Hepatocyte (in vitro differentiated cells): ENCODE data around the gene CENPP. TPM values are rescaled to one million over a fixed set of nuclear protein-coding genes. Genes with fewer than 3 reads are reported as not detected.

Experiments used
- DNase-seq: peaks from one replicate; pipeline ENCODE4 v3.0.0-alpha.2; 2016; ENCODE audit warnings: low spot score
- H2AFZ ChIP-seq: fragments of 200-600 bp; sonication (generic); 2 replicates; pipeline ENCODE4 v1.6.0; 2016; ENCODE audit warnings: antibody characterized with exemption, mild to moderate bottlenecking
- H3K27ac ChIP-seq: fragments of 200-600 bp; sonication (generic); 2 replicates; pipeline ENCODE4 v1.5.1; 2016; ENCODE audit warnings: mild to moderate bottlenecking
- H3K27me3 ChIP-seq: fragments of 200-600 bp; sonication (generic); 2 replicates; pipeline ENCODE4 v1.6.1; 2016
- H3K36me3 ChIP-seq: fragments of 200-600 bp; sonication (generic); replicated peaks from 2 replicates; pipeline ENCODE4 v1.5.1; 2016; ENCODE audit warnings: low read depth; ENCODE audit not compliant: insufficient read depth
- H3K4me1 ChIP-seq: fragments of 200-600 bp; sonication (generic); 2 replicates; pipeline ENCODE4 v1.5.1; 2016; ENCODE audit warnings: mild to moderate bottlenecking, moderate library complexity; ENCODE audit not compliant: insufficient read depth
- H3K4me2 ChIP-seq: fragments of 200-600 bp; sonication (generic); 2 replicates; pipeline ENCODE4 v1.6.0; 2016
- H3K4me3 ChIP-seq: fragments of 200-600 bp; sonication (generic); 2 replicates; pipeline ENCODE4 v1.5.1; 2016; ENCODE audit warnings: mild to moderate bottlenecking
- H3K79me2 ChIP-seq: fragments of 200-600 bp; sonication (generic); 2 replicates; pipeline ENCODE4 v1.6.0; 2017; ENCODE audit warnings: mild to moderate bottlenecking
- H3K9me2 ChIP-seq: fragments of 200-600 bp; sonication (generic); replicated peaks from 2 replicates; pipeline ENCODE4 v1.6.0; 2017; ENCODE audit warnings: mild to moderate bottlenecking; ENCODE audit not compliant: insufficient read depth
- H3K9me3 ChIP-seq: fragments of 200-600 bp; sonication (generic); 2 replicates; pipeline ENCODE4 v1.5.1; 2016; ENCODE audit warnings: low read depth, mild to moderate bottlenecking
- H4K20me1 ChIP-seq: fragments of 200-600 bp; sonication (generic); 2 replicates; pipeline ENCODE4 v1.6.0; 2016; ENCODE audit warnings: mild to moderate bottlenecking; ENCODE audit not compliant: insufficient read depth, poor library complexity, severe bottlenecking
- EZH2 ChIP-seq: fragments of 200-600 bp; sonication (generic); IDR thresholded peaks from 2 replicates; pipeline ENCODE4 v1.6.1; 2016; ENCODE audit warnings: antibody characterized with exemption, mild to moderate bottlenecking, borderline replicate concordance
- EZH2phosphoT487 ChIP-seq: fragments of 200-600 bp; sonication (generic); IDR thresholded peaks from one replicate; pipeline ENCODE4 v1.6.1; 2018; ENCODE audit warnings: antibody characterized with exemption, mild to moderate bottlenecking, low read depth, moderate library complexity; ENCODE audit not compliant: unreplicated experiment, severe bottlenecking
- WGBS: methylation state at CpG from one replicate; pipeline ENCODE4 v1.1.6; 2016; ENCODE audit warnings: low lambda C conversion rate; ENCODE audit errors: missing lambda C conversion rate; 5-methylcytosine and 5-hydroxymethylcytosine counted together
- polyA plus RNA-seq: library from polyadenylated mRNA; unstranded; fragments of >200 nt; fragmentation: Nextera tagmentation; extraction: Ambion mirVana; gene quantifications from 2 replicates; pipeline ENCODE4 v1.2.1, GENCODE V29; 2016
- total RNA-seq: library from RNA; depleted of rRNA; stranded (reverse); fragments of >200 nt; gene quantifications from 2 replicates; pipeline ENCODE4 v1.2.3, GENCODE V29; 2014
- TF ChIP-seq, protein P1 (sequence below): fragments of 200-600 bp; sonication (generic); IDR thresholded peaks from 2 replicates; pipeline ENCODE4 v1.5.1; 2016; ENCODE audit warnings: antibody characterized with exemption, mild to moderate bottlenecking; ENCODE audit not compliant: poor library complexity

The CENPP gene
- total and polyA plus RNA-seq, 2 experiments from 2014 or later = 5.1 to 5.9 TPM

DNA sequence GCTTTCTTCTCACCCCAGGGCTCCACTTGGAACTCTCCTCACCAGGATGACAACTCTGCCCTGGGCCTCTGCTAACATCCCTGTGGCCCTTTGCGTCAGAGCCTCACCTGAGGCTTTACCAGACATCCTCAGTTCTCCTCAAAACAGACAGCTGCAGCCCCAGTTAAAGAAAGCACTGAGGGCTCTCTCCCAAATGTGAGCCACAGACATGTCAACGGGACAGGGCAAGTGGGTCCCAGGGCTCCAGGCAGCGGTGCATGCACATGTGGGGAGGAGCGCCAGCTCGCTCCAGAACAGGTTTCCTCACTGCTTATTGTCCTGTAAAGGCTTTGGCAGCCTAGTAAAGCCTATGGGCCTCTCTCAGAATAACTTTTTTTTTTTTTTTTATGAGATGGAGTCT lies 306.9 kb downstream of the CENPP start:
- Histone ChIP-seq H3K9me2 (no peaks in the 10 kb centered on the region), H4K20me1 (no peaks in the 10 kb centered on the region), H3K4me3 (no peak overlapping the region), H2AFZ (no peak overlapping the region), H3K4me2 (no peak overlapping the region), H3K27me3 (no peaks in the 10 kb centered on the region), H3K27ac (no peak overlapping the region), H3K4me1 (no peaks in the 10 kb centered on the region), H3K9me3 (no peaks in the 10 kb centered on the region), H3K36me3 (no peaks in the 10 kb centered on the region), H3K79me2 (no peaks in the 10 kb centered on the region)
- 98% methylated on average over 5 of the region's 5 CpGs for WGBS
- TF ChIP-seq, protein P1, sequence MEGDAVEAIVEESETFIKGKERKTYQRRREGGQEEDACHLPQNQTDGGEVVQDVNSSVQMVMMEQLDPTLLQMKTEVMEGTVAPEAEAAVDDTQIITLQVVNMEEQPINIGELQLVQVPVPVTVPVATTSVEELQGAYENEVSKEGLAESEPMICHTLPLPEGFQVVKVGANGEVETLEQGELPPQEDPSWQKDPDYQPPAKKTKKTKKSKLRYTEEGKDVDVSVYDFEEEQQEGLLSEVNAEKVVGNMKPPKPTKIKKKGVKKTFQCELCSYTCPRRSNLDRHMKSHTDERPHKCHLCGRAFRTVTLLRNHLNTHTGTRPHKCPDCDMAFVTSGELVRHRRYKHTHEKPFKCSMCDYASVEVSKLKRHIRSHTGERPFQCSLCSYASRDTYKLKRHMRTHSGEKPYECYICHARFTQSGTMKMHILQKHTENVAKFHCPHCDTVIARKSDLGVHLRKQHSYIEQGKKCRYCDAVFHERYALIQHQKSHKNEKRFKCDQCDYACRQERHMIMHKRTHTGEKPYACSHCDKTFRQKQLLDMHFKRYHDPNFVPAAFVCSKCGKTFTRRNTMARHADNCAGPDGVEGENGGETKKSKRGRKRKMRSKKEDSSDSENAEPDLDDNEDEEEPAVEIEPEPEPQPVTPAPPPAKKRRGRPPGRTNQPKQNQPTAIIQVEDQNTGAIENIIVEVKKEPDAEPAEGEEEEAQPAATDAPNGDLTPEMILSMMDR = no peak
- TF ChIP-seq EZH2phosphoT487 (no peak), EZH2 (no peak)
- DNase-seq = no peak

DNA sequence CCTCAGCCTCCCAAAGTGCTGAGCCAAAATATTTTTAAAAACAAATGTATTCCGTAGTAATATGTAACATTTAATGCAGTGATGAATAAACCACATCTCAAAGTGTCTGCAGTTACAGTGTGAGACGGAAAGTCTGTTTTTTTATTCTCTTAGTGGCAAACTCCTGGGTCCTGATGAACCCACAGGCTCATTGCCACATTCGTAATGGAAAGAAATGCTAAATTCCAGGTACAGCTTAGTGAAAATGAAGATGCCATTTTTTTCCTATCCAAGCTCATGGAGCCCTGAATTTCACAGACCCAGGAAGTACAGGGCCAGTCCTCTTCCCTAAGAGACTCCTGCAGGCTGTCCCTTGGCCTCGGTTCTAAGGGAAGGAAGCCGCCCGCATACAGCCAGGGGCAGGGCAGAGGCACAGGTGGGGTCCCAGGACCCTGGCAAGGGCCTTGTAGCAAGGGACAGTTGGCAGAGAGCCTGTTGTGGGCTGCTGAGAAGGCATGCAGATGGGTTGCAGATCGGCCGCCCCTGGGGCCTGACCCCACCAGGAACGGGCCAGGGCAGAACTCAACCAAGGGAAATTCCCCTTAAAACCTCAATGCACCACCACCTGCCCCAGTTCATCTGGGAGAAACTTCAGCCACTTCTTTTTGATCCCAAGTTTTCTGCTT lies 308.0 kb downstream of the CENPP start:
- Histone ChIP-seq H3K27me3 (no peaks in the 10 kb centered on the region), H3K9me2 (no peaks in the 10 kb centered on the region), H3K4me2 (no peak overlapping the region), H3K36me3 (no peaks in the 10 kb centered on the region), H3K79me2 (no peaks in the 10 kb centered on the region), H3K4me1 (no peaks in the 10 kb centered on the region), H2AFZ (no peak overlapping the region), H4K20me1 (no peaks in the 10 kb centered on the region), H3K27ac (no peak overlapping the region), H3K9me3 (no peaks in the 10 kb centered on the region), H3K4me3 (no peak overlapping the region)
- TF ChIP-seq, protein P1 = no peak
- TF ChIP-seq EZH2 (no peak), EZH2phosphoT487 (no peak)
- 96% methylated on average over 9 of the region's 9 CpGs for WGBS
- DNase-seq = no peak

DNA sequence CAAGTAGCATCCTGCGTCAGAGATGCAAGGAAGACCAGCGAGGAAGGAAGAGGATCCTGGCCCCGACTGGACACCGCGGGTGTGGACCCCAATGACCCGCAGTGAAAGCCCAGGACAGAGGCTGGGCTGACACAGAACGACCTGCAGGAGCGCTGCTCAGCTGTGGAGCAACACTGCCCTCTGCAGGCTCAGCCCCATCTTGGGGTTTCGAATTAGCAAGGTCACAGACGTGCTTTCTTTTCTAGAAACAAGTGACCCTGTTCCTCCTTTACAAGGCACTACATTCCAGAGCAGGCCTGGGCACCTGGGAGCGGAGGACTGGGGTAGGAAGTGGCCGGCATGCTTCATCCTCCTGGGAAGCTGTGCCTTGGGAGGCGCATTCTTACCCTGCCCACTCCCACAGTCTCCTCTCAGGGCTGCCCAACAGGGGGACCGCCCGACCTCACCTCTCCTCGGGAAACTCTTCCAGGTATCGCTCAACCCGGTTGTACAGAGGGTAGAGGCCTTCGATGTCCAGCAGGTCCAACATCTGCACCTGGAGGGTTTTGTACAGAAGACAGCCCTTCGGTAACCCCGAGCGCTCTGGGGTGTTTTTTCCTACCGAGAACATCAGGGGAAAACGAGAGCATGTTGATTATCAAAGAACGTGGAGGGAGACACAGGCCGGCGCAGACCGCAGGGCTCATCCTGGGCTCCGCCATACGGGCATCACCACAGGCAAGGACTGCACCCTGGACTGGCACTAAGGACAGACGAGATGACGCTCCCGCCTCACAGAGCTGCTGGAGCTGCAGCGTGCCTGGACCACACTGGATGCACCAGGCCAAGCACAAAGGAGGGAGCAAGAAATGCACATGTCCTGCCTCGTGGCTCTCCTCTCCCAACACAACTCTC lies 309.2 kb downstream of the CENPP start:
- no peak overlapping the region for H3K27ac ChIP-seq
- no peak overlapping the region for H3K4me2 ChIP-seq
- no peaks in the 10 kb centered on the region for H3K36me3 ChIP-seq
- no peaks in the 10 kb centered on the region for H4K20me1 ChIP-seq
- H3K27me3 ChIP-seq = no peaks in the 10 kb centered on the region
- 68% methylated on average over 35 of the region's 35 CpGs for WGBS
- no peaks in the 10 kb centered on the region for H3K9me2 ChIP-seq
- peak; percentile 80 for DNase-seq
- no peaks in the 10 kb centered on the region for H3K79me2 ChIP-seq
- no peak for TF ChIP-seq EZH2phosphoT487
- TF ChIP-seq, protein P1 = peak; percentile 96
- H3K4me1 ChIP-seq = no peaks in the 10 kb centered on the region
- H3K4me3 ChIP-seq = no peak overlapping the region
- no peaks in the 10 kb centered on the region for H3K9me3 ChIP-seq
- no peak overlapping the region for H2AFZ ChIP-seq
